C4-2B (cell line): Measurements from ENCODE around the gene HERC5.

Source experiments
- H3K27ac ChIP-seq: fragments of 450-650 bp; 2 replicates; pipeline ENCODE4 v1.5.1; 2017
- CTCF ChIP-seq: fragments of 450-650 bp; conservative IDR thresholded peaks from 2 replicates; pipeline ENCODE4 v1.5.1; 2017; ENCODE audit warnings: mild to moderate bottlenecking
- ZFX ChIP-seq: fragments of 450-650 bp; IDR thresholded peaks from 2 replicates; pipeline ENCODE4 v1.6.1; 2017

The HERC5 gene

GRCh38 chr4:88533937-88534750 lies 77.2 kb downstream of the HERC5 start:
- TF ChIP-seq ZFX: no peak
- no peak for TF ChIP-seq CTCF
- no peak overlapping the region for H3K27ac ChIP-seq

GRCh38 chr4:88535090-88535755 lies 78.3 kb downstream of the HERC5 start:
- H3K27ac ChIP-seq: no peak overlapping the region
- TF ChIP-seq ZFX (no peak), CTCF (no peak)

GRCh38 chr4:88537709-88538108 lies 80.8 kb downstream of the HERC5 start:
- TF ChIP-seq ZFX (no peak), CTCF (no peak)
- no peak overlapping the region for H3K27ac ChIP-seq

- peak overlapping the region; percentile 26 for H3K27ac ChIP-seq
These were observed 82.6 kb downstream of the HERC5 start for GRCh38 chr4:88539322-88540068.

GRCh38 chr4:88549815-88550214 lies 92.9 kb downstream of the HERC5 start:
- no peak overlapping the region for H3K27ac ChIP-seq
- TF ChIP-seq CTCF (no peak), ZFX (no peak)

More at GRCh38 chr4:88539322-88540068, 82.6 kb downstream of the HERC5 start:
- peak; percentile 88 for TF ChIP-seq CTCF
